Neuronal stem cell (in vitro differentiated cells): ENCODE measurements around the gene ANKRD13A.

Experiments
- DNase-seq: peaks from one replicate; pipeline ENCODE4 v3.0.0-alpha.2; 2013; ENCODE audit warnings: low spot score
- H2AFZ ChIP-seq: one replicate; pipeline ENCODE4 v1.6.1; 2013; ENCODE audit warnings: mild to moderate bottlenecking, low read length, inconsistent platforms
- H2AK5ac ChIP-seq: 2 replicates; pipeline ENCODE4 v1.6.1; 2013; ENCODE audit warnings: low read depth, mild to moderate bottlenecking, inconsistent platforms, low read length, moderate library complexity, mixed read lengths
- H2BK120ac ChIP-seq: 2 replicates; pipeline ENCODE4 v1.6.1; 2013; ENCODE audit warnings: low read depth, mild to moderate bottlenecking, inconsistent platforms, low read length, moderate library complexity, mixed read lengths
- H2BK12ac ChIP-seq: one replicate; pipeline ENCODE4 v1.6.1; 2013; ENCODE audit warnings: low read length, inconsistent platforms
- H2BK15ac ChIP-seq: 2 replicates; pipeline ENCODE4 v1.6.1; 2013; ENCODE audit warnings: mild to moderate bottlenecking, low read length, inconsistent platforms, mixed read lengths
- H2BK5ac ChIP-seq: one replicate; pipeline ENCODE4 v1.6.1; 2013; ENCODE audit warnings: inconsistent platforms, mild to moderate bottlenecking, low read length, moderate library complexity
- H3K14ac ChIP-seq: one replicate; pipeline ENCODE4 v1.6.1; 2013; ENCODE audit warnings: low read length, inconsistent platforms
- H3K18ac ChIP-seq: 2 replicates; pipeline ENCODE4 v1.6.1; 2013; ENCODE audit warnings: low read length, inconsistent platforms
- H3K23ac ChIP-seq: 2 replicates; pipeline ENCODE4 v1.6.1; 2013; ENCODE audit warnings: low read depth, mild to moderate bottlenecking, mixed read lengths, low read length, inconsistent platforms; ENCODE audit not compliant: poor library complexity
- H3K27ac ChIP-seq: replicated peaks from 3 replicates; pipeline ENCODE4 v1.5.1; 2013; ENCODE audit warnings: low read length, inconsistent platforms
- H3K27me3 ChIP-seq, 3 experiments: 2 replicates each; pipeline ENCODE4 v1.6.1; 2013; ENCODE audit warnings: low read length in 3 of 3, mild to moderate bottlenecking in 2 of 3, inconsistent platforms in 1 of 3, low read depth in 1 of 3, mixed read lengths in 1 of 3, moderate library complexity in 1 of 3; ENCODE audit not compliant: control insufficient read depth in 3 of 3, insufficient read depth in 3 of 3
- H3K36me3 ChIP-seq, 2 donors: replicated peaks in 1 of 2; 2 replicates each; pipeline ENCODE4 v1.6.1; 2013; ENCODE audit warnings: low read length in 2 of 2; ENCODE audit not compliant: control insufficient read depth in 2 of 2, insufficient read depth in 2 of 2
- H3K4ac ChIP-seq: 2 replicates; pipeline ENCODE4 v1.6.1; 2013; ENCODE audit warnings: inconsistent platforms, mild to moderate bottlenecking, low read length, moderate library complexity
- H3K4me1 ChIP-seq, 2 donors: 1 replicate in 1 of 2; 2 replicates in 1 of 2; pipeline ENCODE4 v1.6.1; 2013; ENCODE audit warnings: low read length in 2 of 2, low read depth in 1 of 2; ENCODE audit not compliant: control insufficient read depth in 2 of 2, insufficient read depth in 1 of 2
- H3K4me2 ChIP-seq: one replicate; pipeline ENCODE4 v1.6.1; 2013; ENCODE audit warnings: mild to moderate bottlenecking, low read length, inconsistent platforms; ENCODE audit not compliant: insufficient read depth, poor library complexity, severe bottlenecking
- H3K4me3 ChIP-seq, 2 donors: 2 replicates each; pipeline ENCODE4 v1.5.1; 2013; ENCODE audit warnings: low read length in 2 of 2, mild to moderate bottlenecking in 2 of 2, inconsistent platforms in 1 of 2, moderate library complexity in 1 of 2
- H3K79me1 ChIP-seq: one replicate; pipeline ENCODE4 v1.6.1; 2013; ENCODE audit warnings: low read depth, mild to moderate bottlenecking, inconsistent platforms, low read length, moderate library complexity
- H3K9ac ChIP-seq: one replicate; pipeline ENCODE4 v1.6.1; 2013; ENCODE audit warnings: mild to moderate bottlenecking, low read depth, low read length, inconsistent platforms; ENCODE audit not compliant: poor library complexity
- H3K9me3 ChIP-seq, 2 donors: replicated peaks in 1 of 2; 2 replicates each; pipeline versions ENCODE3 to v1.6.1; 2013; ENCODE audit warnings: low read length in 2 of 2, mild to moderate bottlenecking in 2 of 2, inconsistent platforms in 1 of 2, low read depth in 1 of 2, mixed read lengths in 1 of 2, moderate library complexity in 1 of 2; ENCODE audit not compliant: control insufficient read depth in 2 of 2, insufficient read depth in 1 of 2
- H4K8ac ChIP-seq: one replicate; pipeline ENCODE4 v1.6.1; 2013; ENCODE audit warnings: low read depth, mild to moderate bottlenecking, inconsistent platforms, low read length, moderate library complexity
- H4K91ac ChIP-seq: one replicate; pipeline ENCODE4 v1.6.1; 2013; ENCODE audit warnings: low read length, low read depth, mild to moderate bottlenecking, inconsistent platforms; ENCODE audit not compliant: poor library complexity
- WGBS, 2 donors: extraction: QIAGEN DNeasy Blood & Tissue Kit; methylation state at CpG; one replicate each; pipeline ENCODE4 v1.1.7; 2013; ENCODE audit warnings: missing lambda C conversion rate in 2 of 2, mixed read lengths in 1 of 2; ENCODE audit not compliant: insufficient read length in 2 of 2, insufficient replicate concordance in 1 of 2; ENCODE audit errors: extremely low coverage in 2 of 2; 5-methylcytosine and 5-hydroxymethylcytosine counted together

The ANKRD13A gene

DNA sequence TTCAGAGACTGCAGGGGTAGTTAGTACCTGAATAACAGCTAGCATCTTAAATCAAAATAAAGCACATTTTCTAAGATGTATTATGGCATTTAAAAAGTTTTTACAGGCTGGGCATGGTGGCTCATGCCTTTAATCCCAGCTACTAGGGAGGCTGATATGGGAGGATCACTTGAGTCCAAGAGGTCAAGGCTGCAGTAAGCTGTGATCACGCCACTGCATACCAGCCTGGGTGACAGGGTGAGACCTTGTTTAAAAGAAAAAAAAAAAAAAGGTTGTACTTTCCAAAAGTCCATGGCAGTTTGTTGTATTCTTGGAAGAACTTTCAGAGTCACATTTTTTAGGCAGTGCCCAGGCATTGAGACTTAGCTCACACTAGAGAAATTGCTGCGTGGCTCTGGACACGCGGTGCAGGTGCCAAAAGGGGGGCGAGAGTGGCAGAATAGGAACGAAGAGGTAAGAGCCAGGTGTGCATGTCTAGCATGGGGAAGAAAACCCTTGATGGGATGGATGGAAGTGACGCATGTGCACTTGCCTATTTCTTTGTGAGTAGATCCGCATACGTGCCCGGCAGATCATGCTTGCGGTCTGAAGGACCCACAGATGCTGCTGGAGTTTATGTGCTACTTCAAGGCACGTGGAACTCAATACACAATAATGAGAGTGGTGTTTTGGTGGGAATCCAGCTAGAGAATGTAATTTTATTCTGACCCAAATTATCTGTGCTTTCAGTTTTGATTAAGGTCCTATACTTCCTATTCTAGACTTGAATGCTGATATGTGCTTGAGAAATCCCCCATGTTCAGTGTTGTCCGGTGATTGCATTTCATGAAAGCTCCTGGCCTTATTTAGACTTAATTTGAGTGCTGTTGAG, 11.9 kb downstream of the ANKRD13A start:
- H3K4ac ChIP-seq, result no peak overlapping the region
- H3K4me3 ChIP-seq, result no peak overlapping the region
- no peaks in the 10 kb centered on the region for H3K4me1 ChIP-seq
- no peak overlapping the region for H3K4me2 ChIP-seq
- no peaks in the 10 kb centered on the region for H3K27me3 ChIP-seq
- H2BK12ac ChIP-seq, result no peak overlapping the region
- H3K9me3 ChIP-seq, result no peaks in the 10 kb centered on the region
- H3K23ac ChIP-seq, result no peak overlapping the region
- H3K18ac ChIP-seq, result no peak overlapping the region
- H2AK5ac ChIP-seq, result no peak overlapping the region
- no peaks in the 10 kb centered on the region for H3K79me1 ChIP-seq
- peaks cover 2 to 35% of the 10 kb centered on the region in 2 donors for H3K36me3 ChIP-seq
- no peak overlapping the region for H3K27ac ChIP-seq
- no peak overlapping the region for H4K91ac ChIP-seq
- no peak overlapping the region for H2BK120ac ChIP-seq
- H2BK5ac ChIP-seq, result no peak overlapping the region
- DNase-seq, result no peak
- no peak overlapping the region for H4K8ac ChIP-seq
- no peak overlapping the region for H3K14ac ChIP-seq
- H2AFZ ChIP-seq, result no peak overlapping the region
- no peak overlapping the region for H2BK15ac ChIP-seq
- H3K9ac ChIP-seq, result no peak overlapping the region
- WGBS, 2 donors, result no CpG with 5 or more reads among the region's 13 CpGs

DNA sequence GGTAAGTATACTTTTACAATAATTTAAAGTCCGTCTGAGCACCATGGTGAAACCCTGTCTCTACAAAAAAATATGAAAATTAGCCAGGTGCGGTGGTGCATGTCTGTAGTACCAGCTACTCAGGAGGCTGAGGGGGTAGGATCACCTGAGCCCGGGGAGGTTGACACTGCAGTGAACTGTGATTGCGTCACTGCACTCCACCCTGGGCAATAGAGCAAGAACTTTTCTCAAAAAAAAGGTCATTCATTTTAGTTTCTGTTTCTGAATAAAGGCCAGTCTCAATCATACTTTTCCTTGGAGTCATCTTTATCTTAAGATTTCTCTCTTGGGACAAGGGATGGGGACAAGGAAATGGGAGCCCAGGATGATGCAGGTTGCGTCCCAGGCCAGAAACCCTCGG, 12.9 kb downstream of the ANKRD13A start:
- H3K4me2 ChIP-seq, result no peak overlapping the region
- no peak overlapping the region for H3K23ac ChIP-seq
- no CpG with 5 or more reads among the region's 6 CpGs for WGBS, 2 donors
- no peak overlapping the region for H3K4ac ChIP-seq
- no peak overlapping the region for H2BK120ac ChIP-seq
- no peaks in the 10 kb centered on the region for H3K27me3 ChIP-seq
- H3K18ac ChIP-seq, result no peak overlapping the region
- H3K27ac ChIP-seq, result no peak overlapping the region
- H3K14ac ChIP-seq, result no peak overlapping the region
- no peak overlapping the region for H2BK5ac ChIP-seq
- no peak overlapping the region for H2BK15ac ChIP-seq
- no peaks in the 10 kb centered on the region for H3K4me1 ChIP-seq
- no peak overlapping the region for H4K91ac ChIP-seq
- no peak overlapping the region for H2BK12ac ChIP-seq
- H2AK5ac ChIP-seq, result no peak overlapping the region
- H3K4me3 ChIP-seq, result no peak overlapping the region
- H4K8ac ChIP-seq, result no peak overlapping the region
- H2AFZ ChIP-seq, result no peak overlapping the region
- H3K79me1 ChIP-seq, result no peaks in the 10 kb centered on the region
- H3K9me3 ChIP-seq, result no peaks in the 10 kb centered on the region
- H3K9ac ChIP-seq, result no peak overlapping the region
- peaks cover 2 to 44% of the 10 kb centered on the region in 2 donors for H3K36me3 ChIP-seq
- DNase-seq, result no peak

DNA sequence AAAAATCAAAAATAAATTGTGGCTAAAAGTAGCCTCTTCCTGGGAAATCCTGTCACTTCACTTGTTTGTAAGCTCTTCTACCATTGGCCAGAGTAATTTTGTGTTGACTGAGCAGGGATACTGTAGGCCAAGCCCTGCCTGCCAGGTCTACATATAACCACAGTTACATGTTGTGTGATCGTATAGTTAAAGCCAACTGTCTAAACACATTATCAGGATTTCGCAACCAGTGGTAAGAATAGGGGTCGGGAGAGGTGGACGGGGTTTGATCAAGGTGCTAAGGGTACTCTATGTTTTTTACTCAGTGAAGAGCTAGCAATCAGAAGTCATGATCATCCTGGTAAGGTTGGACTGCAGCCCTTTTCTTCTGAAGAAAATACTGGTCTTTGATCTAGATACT, 13.4 kb downstream of the ANKRD13A start:
- no peaks in the 10 kb centered on the region for H3K4me1 ChIP-seq
- H3K36me3 ChIP-seq, result peaks cover 2 to 48% of the 10 kb centered on the region in 2 donors
- no peak overlapping the region for H2AK5ac ChIP-seq
- no peak overlapping the region for H3K9ac ChIP-seq
- H3K4ac ChIP-seq, result no peak overlapping the region
- H3K9me3 ChIP-seq, result no peaks in the 10 kb centered on the region
- no peak overlapping the region for H3K4me2 ChIP-seq
- no peak overlapping the region for H3K14ac ChIP-seq
- H3K27me3 ChIP-seq, result no peaks in the 10 kb centered on the region
- no peak overlapping the region for H2BK12ac ChIP-seq
- no peak overlapping the region for H4K91ac ChIP-seq
- DNase-seq, result no peak
- H3K79me1 ChIP-seq, result no peaks in the 10 kb centered on the region
- H2BK120ac ChIP-seq, result no peak overlapping the region
- H3K23ac ChIP-seq, result no peak overlapping the region
- H3K27ac ChIP-seq, result no peak overlapping the region
- H2AFZ ChIP-seq, result no peak overlapping the region
- H4K8ac ChIP-seq, result no peak overlapping the region
- no CpG with 5 or more reads among the region's 4 CpGs for WGBS, 2 donors
- no peak overlapping the region for H3K4me3 ChIP-seq
- no peak overlapping the region for H3K18ac ChIP-seq
- no peak overlapping the region for H2BK15ac ChIP-seq
- H2BK5ac ChIP-seq, result no peak overlapping the region

DNA sequence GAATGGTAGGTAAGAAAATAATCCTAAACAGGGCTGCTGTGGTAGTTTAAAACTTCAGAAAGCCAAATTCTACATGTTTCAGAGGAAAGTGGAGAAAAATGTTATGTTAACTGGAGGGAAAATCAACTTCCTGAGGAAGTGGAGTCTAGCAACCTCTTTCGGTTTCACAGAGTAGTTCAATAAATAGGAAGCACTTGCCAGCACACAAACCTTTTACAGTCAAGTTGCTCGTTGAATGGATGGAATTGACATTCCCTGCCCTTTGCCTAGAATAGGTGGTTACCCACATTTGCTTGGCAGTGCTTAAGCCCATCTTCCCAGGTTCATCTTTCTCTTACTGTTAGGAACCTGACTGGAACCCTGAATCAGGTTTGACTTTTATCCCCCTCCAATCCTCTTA, 15.9 kb downstream of the ANKRD13A start:
- Histone ChIP-seq H3K9me3 (no peaks in the 10 kb centered on the region), H3K23ac (no peak overlapping the region), H2BK5ac (no peak overlapping the region), H2BK120ac (no peak overlapping the region), H3K27ac (no peak overlapping the region), H3K9ac (no peak overlapping the region), H3K4me3 (no peak overlapping the region), H3K18ac (no peak overlapping the region), H2BK15ac (no peak overlapping the region), H2AK5ac (no peak overlapping the region), H3K36me3 (peaks cover 2 to 73% of the 10 kb centered on the region in 2 donors), H3K4me2 (no peak overlapping the region), H4K8ac (no peak overlapping the region), H2BK12ac (no peak overlapping the region), H3K4me1 (peaks cover 0 to 2% of the 10 kb centered on the region in 2 donors), H3K79me1 (no peaks in the 10 kb centered on the region), H3K27me3 (no peaks in the 10 kb centered on the region), H3K14ac (no peak overlapping the region), H4K91ac (no peak overlapping the region), H2AFZ (no peak overlapping the region), H3K4ac (no peak overlapping the region)
- WGBS, 2 donors, result no CpG with 5 or more reads among the region's 2 CpGs
- no peak for DNase-seq
